Tibial nerve (tissue), 4 donors: Measurements from ENCODE around the gene GDF11.
A peak's percentile ranks its signal among the peaks of the same experiment; 100 is the strongest.

Experiments
- CTCF ChIP-seq, 5 experiments: fragments of 200-600 bp in 3 of 5; fragments of 450-650 bp in 2 of 5; sonication (generic) in 3 of 5; IDR thresholded peaks; one replicate each; pipeline ENCODE4 v1.5.1; 2016 to 2019; ENCODE audit warnings: antibody characterized with exemption in 5 of 5, mild to moderate bottlenecking in 3 of 5, moderate library complexity in 2 of 5
- EP300 ChIP-seq, 2 donors: sonication (generic); formaldehyde crosslinking; IDR thresholded peaks; one replicate each; pipeline ENCODE4 v1.6.1; 2017; ENCODE audit warnings: antibody characterized with exemption in 2 of 2, mild to moderate bottlenecking in 1 of 2
- POLR2A ChIP-seq, 2 donors: fragments of 450-650 bp; IDR thresholded peaks; one replicate each; pipeline ENCODE4 v1.6.1; 2017; ENCODE audit warnings: antibody characterized with exemption in 2 of 2, mild to moderate bottlenecking in 2 of 2, moderate library complexity in 2 of 2

- TF ChIP-seq CTCF (IDR thresholded peaks at IDR 0.05) (peak; percentile 54 to 78 (median 77)), POLR2A (IDR thresholded peaks at IDR 0.05) (no peak), EP300 (IDR thresholded peaks at IDR 0.05) (peak in 1 of 2 donors; percentile 21)
Observed at GRCh38 chr12:55736780-55737580, 5.9 kb upstream of the GDF11 start.
